Sciatic nerve (tissue), 2 donors: ENCODE measurements around the gene MTX3. TPM values are rescaled to one million over a fixed set of nuclear protein-coding genes. Genes with fewer than 3 reads are reported as not detected.

Source experiments
- ATAC-seq: fragments of 200-7000 bp; cut with Tn5 transposase; one replicate; pipeline ENCODE4 v1.9.1; 2020; ENCODE audit warnings: mild to moderate bottlenecking, moderate library complexity
- DNase-seq: peaks from one replicate; pipeline ENCODE4 v3.0.0-alpha.2; 2020; ENCODE audit warnings: low spot score
- intact Hi-C: fragments of 100-400 bp; cut with DNase I; formaldehyde crosslinking; loops from one replicate; pipeline ENCODE4 v1.14.2; 2022
- total RNA-seq: library from RNA; stranded (reverse); fragmentation: NEBNext Ultra II Directional; extraction: Animal tissue kit (Norgen Biotek cat#: 25700); gene quantifications from one replicate; pipeline ENCODE4 v1.2.1, GENCODE V29; 2021
- donor health status: DM: no; HTN: no; CAD: no.
- donor health status: DM: no; HTN: no; CAD: no.

The MTX3 gene, protein sequence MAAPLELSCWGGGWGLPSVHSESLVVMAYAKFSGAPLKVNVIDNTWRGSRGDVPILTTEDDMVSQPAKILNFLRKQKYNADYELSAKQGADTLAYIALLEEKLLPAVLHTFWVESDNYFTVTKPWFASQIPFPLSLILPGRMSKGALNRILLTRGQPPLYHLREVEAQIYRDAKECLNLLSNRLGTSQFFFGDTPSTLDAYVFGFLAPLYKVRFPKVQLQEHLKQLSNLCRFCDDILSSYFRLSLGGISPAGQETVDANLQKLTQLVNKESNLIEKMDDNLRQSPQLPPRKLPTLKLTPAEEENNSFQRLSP
- 20.7 TPM for total RNA-seq

DNA sequence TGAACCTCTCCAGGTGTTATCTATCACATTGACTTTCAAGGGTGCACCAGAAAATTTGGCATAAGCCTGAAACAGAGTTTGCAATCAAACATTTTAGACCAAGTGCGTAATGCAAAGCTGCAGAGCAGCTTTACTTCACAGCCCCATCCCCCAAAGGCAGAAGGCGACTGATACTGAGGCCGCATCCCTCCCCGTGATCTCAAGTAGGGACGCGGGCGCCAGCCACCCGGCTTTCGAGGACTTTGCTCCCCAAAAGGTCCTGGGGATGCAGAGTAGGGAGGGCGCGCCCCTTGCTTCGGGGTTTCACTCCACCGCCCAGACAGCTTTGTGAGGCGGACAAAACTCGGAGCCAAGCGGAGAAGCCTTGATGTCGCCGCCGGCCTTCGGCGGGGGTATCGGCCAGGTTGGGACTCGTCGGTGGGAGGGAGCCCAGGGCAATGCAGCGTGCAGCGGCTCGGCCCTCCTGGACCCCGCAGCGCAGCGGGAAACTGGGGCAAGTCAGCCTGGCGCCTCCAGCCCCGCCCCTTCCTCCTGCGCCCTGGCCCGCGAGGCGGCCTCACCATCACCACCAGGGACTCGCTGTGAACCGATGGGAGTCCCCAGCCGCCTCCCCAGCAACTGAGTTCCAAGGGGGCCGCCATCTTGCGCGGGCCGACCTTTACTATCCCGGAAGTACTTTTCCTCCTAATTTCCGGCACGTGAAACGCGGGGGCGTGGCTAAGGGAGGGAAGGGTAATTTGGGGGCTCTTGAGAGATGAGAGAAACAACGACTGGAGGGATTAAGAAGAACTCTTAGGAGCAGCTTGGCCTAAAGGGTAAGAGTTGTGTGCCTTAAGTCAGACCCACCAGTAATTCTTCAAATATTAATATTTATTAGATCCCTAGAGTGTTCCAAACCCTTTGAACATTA lies at the start of gene MTX3:
TSS of gene MTX3 (minus strand) at position 665 of the 910 bp plus-strand sequence. CDS start at position 641, 24 bp downstream.
- ATAC-seq (peak; percentile 99), DNase-seq (peak; percentile 92)
- intact Hi-C loops = no loop called here

DNA sequence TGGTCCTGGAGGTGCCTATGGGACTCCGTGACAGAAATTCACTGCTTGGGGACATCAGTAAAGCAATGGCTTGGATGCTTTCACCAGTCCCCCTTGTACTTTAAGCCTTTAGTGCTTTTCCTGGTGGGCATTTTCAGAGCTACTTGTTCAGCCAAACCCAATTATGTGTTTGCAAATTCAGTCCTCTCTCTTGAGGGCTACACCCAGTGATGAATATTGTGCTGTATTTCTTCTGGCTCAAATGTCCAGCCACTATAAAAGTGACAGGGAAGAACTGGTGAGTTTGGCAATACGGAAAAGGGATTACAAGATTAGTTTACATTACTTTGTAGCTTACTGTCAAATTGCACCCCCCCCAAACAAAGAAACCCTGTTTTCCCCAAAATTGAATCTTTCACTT lies 48.6 kb upstream of the MTX3 start:
- DNase-seq (no peak), ATAC-seq (no peak)
- intact Hi-C loops = no loop called here

DNA sequence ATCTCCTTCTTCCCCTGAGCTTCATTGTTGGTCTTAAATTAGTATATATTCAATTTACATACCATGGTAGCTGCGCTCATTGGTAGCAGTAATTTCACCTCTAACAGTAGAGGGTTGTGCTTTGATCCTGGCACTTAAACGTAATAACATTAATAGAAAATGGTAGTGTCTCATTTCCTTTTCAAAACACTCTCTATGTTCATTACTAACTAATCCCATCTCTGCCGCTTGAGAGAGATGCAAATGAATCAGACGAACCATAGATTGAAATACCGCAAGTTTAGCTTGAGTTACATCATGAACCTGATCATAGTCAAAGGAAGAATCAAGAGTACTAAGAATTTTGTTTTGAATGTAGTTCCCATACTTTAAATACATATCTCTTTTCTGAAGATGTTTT lies 46.3 kb upstream of the MTX3 start:
- DNase-seq (no peak), ATAC-seq (no peak)
- intact Hi-C loops = no loop called here

DNA sequence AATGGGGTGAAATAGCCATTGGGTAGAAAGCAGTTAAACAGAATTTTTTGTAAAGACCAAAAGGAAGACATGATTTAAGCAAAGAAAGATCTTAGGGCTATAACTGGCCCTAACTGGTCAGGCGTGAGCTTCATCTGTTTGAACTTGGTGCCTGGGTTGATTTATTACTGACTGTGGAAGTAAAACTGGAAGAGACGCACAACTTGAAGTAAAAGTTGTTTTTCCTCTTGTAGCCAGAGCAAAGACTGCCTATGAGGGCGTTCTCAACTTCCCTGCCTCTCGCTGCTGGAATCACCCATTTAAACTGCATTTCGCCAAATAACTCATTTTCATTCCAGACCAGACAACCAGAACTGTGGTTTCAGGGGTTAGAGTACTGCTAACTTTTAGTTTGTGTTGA lies 45.6 kb upstream of the MTX3 start:
- no peak for DNase-seq
- intact Hi-C loops = no loop called here
- ATAC-seq = peak; percentile 31

DNA sequence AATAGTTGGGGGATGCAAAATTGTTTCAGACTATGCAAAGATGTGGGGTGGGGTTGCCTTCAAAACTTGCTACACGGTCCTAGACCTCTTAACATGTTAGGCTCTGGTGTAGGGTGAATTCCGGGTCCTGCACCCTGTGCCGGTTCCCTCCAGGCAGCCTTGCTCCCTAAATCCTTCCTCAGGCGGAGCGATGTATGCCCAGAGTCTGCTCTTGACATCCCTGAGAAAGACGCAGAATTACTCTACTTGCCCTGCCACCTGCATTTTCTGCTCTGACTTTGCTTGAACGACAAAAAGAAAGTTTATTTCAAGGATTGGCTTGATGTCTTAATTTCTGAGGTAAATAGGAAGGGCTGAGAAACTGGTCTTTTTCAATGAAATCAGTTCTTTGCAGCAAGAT lies 44.8 kb upstream of the MTX3 start:
- no peak for DNase-seq
- intact Hi-C loops = no loop called here
- peak; percentile 44 for ATAC-seq

DNA sequence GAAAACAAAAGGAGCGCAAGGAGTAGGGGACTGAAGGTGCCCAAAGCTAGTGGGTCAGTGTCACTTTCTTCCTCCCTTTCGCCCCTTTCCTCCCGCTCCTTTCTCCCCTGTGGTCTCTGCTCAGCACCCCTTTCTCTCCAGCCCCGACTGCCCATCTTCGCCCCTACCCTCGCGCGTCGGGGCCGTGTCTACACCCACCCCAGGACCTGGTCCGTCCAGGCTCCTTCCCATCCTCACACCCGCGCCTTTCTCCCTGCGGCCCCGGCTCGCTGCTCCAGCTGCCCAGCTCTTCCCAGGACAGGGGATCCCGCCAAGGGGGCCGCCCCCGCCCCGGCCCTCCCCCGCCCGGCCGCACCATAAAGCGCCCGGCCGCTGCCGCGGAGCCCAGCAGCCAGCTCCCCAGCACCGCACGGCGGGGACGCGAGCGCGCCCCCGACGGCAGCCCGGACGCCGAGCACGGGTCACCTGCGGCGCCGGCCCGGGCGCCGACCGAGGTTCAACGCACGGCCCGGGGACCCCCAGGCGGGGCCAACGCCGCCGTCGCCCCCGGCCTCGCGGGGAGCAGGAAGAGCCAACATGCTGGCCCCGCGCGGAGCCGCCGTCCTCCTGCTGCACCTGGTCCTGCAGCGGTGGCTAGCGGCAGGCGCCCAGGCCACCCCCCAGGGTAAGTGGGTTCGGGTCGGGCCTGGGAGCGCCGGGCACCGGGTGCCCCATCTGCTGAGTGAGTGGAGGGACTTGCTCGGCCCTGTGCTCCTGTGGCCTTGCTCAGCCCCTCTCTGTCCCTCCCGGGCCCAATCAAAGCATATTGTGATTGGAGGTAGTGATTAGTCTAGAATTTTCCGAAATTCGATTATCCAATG lies 44.1 kb upstream of the MTX3 start, which contains the start of gene THBS4:
TSS of gene THBS4 (plus strand) at position 387 of the 860 bp plus-strand sequence. CDS start at position 577, 190 bp downstream.
- no peak for DNase-seq
- intact Hi-C loops = no loop called here
- ATAC-seq = peak; percentile 63

DNA sequence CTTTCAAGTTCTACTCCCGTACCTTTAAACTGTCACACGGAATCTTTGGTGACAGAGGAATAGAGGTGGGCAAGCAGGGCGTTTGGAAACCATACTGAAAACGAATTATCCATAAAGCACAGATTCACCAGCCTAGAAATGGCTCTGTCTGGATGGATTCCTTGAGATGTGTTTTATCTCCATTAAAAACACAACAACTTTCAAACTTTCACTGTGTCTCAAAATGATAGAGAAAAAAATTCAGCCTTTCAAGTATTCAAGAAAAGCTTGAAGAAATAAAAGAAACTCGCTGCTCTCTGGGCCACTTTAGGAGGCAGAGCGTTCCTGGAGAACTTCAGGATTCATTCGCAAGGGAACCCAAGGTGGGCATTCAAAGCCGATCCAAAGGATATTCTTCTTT lies 43.5 kb upstream of the MTX3 start:
- DNase-seq = no peak
- no peak for ATAC-seq
- intact Hi-C loops = no loop called here

DNA sequence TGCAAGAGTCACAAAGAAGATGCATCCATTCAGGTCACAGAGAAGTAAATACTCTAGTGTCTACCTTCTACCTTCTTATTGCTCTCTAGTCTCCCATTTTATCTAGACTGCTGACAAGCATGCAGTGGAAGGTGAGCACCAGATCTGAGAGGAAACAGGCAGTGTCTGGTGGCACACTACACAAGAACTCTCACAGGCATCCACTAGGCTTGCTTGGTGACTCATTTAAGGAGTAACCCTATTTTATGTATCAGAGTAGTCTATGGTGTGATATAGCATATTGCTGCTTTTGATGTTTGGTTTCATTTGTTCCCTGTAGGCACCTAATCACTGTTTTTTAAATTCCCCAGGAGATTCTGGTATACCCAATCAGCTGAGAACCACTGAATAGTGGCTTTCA lies 42.5 kb upstream of the MTX3 start:
- DNase-seq (no peak), ATAC-seq (no peak)
- intact Hi-C loops = no loop called here

DNA sequence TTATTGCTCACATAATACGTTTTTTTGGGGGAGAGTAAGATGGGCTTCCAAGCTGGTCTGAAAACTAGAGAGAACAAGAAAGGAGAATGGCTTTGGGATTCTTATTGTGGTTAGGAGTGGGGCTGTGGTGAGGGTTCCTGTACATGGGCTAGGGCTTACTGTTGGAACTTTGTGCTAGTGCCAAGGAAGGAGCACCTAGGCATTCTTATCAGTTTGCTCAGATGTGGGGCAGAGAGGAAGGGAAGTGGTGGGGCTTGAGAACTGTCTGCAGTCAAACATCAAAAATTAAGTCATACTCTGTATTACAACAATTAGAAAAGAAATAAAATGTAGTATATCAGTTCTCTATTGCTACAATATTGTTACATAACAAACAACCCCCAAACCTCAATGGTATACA lies 40.0 kb upstream of the MTX3 start:
- intact Hi-C loops = no loop called here
- no peak for DNase-seq
- no peak for ATAC-seq

DNA sequence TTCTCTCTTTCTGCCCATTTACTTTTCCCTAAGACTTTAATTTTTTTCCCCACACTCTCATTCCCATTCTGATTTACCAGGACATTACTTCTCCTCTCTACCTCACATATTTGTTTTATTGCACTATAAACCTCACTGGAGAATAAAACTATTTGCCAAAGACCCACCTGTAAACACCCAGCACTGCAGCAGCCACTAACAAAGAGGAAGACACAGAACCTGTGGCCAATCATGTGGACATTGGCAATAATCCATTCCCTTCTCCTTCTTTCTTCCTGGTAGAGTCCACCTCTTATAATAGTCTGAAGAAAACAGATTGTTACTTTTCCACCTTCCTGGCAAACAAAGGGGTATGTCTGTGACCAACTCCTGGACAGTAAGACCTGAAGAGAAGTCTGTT lies 35.8 kb upstream of the MTX3 start:
- intact Hi-C loops = no loop called here
- no peak for ATAC-seq

DNA sequence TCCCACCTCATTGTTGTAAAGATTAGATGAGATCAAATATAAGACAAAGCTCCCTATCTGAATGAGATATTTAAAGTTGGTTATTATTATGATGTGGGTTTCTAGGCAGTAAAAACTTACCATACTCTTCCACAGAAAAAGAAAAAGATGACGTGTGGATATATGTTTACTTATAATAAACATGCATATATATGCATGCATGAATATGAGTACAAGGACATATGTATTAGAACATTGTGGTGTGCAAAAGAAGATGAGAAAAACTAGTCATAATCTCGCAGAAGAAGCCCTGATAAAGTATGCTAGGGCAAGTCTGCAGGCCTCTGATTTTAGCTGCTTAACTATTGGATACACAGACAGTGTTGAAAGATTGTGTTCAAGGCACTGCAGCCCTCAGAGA lies 34.0 kb upstream of the MTX3 start:
- no peak for ATAC-seq
- intact Hi-C loops = no loop called here

More for the DNA sequence above, 35.8 kb upstream of the MTX3 start:
- DNase-seq = no peak

DNA sequence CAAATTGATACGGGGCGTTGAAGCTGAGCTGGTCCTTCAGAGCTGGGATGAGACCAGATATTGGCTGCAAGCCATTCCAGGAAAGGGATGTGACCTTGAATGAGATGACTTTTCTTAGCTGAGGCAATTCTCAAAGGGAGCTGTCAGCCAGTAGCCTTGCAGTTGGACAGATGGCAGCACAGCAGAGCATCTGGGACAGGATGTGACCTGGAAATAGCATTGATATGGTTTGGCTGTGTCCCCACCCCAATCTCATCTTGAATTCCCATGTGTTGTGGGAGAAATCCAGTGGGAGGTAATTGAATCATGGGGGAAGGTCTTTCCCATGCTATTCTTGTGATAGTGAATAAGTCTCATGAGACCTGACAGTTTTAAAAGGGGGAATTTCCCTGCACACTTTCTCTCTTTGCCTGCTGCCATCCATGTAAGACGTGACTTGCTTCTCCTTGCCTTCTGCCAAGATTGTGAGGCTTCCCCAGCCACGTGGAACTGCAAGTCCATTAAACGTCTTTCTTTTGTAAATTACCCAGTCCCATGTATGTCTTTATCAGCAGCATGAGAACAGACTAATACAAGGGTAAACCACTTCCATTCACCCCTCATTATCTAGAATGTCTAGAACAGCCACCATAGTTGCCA lies 19.8 kb upstream of the MTX3 start:
- DNase-seq (no peak), ATAC-seq (no peak)
- intact Hi-C loops = no loop called here

More for the DNA sequence above, 34.0 kb upstream of the MTX3 start:
- DNase-seq = no peak

DNA sequence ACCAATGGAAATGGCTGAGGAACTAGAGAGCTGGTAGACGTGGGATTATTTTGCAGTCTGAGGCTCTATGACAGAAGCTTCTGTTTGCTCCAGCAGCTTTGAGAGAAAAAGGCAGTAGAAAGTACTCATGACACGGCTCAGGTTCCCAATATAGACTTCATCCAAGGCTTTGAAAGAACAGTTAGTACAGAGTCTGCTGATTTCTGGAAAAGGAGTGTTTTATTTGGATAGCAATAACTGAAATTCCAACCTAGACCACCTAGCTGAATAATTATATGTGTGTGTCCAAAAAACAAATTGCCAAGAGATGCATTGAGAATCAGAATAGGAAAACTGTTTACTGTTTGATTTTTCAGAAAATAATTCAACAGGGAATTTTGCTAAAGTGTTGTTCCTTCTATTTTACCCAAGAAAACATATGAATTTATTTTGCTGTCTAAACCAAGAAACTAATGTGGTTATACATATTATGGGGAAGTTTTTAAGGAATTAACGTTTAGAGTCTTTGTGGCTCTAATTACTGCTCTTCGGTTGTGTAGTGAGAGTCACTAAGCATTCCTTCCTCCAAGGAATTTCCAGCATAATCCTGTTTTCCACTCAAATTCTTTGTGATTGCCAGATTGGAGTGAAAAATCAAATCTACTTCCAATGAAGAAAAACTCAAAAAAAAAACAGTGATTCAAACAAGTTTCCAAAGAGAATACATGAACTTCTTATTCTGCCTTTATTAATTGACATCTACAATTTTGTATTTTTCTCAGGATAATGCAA lies 18.1 kb upstream of the MTX3 start:
- intact Hi-C loops = no loop called here
- DNase-seq = no peak
- ATAC-seq = peak; percentile 88

DNA sequence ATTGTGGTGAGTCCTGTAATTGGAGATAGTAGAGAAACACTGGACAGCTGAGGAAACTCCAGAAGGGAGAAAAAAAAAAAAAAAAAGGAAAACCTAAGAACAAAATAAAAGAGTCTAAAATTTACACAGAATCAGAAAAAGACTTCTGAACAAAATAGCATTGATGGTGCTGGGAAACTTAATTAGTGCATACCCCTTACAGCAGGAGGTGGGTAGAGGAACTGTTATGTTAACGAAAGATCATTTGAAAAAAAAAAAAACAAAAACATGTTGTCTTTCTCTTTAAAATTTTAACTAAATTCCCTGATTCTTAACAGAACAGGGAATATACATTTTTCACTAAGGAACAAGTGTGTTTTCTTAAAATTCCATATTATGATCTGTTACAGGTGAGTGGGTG lies 11.6 kb upstream of the MTX3 start:
- intact Hi-C loops = no loop called here
- DNase-seq (no peak), ATAC-seq (no peak)

DNA sequence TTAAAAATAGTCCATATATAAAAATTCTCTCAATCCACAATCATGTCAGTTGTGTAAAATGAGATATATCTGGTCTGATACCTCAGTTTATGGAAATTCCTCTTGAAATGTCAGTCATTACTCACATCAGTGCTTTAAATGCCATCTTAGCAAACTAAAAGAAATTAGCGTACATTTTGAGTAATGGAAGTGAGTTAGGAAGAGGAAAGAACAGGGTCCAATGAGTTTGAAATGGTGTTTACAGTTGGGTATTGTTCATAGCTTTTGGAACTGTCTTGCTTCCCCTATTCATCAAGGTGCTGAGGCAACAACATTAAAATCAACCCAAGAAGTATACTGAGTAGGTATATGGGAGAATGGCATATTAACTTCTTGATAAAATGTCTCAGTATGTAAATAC lies 8.7 kb upstream of the MTX3 start:
- intact Hi-C loops = no loop called here
- no peak for ATAC-seq
- DNase-seq = no peak

DNA sequence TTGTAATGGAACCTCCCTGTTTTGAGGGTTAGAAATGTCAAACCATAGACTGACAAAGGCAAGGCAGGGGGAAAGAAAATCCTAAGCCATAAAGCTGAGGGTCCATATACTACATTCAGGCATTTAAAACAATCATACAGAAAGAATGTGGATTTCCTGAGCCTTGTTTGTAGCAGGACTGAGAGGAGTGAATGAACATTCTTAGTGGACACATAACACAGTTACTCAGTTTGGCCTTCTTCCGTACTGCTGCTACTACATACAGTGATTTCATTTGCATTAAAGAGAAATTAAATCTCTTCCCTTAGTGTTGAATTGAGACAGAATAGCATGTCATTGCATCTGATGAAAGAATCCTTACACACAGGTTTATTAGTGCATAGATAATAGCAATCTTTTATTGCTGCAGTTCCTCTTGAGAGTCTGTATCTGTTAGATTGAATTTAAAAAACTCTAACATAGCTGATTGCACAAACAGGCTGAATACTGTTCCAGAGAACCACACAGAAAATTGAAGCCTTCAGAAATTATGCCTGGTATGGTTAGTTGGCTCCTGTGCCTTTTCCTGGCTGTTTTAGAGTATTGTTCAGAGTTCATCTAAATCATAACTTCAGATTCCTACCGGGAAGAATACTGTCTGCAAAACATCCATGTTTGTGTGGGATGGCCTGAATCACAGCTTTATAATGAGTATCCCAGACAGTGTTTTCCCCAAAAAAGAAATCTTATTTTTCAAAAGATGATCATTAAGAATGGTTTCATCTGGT lies 2.0 kb upstream of the MTX3 start:
- DNase-seq = no peak
- ATAC-seq = no peak
- intact Hi-C loops = no loop called here

DNA sequence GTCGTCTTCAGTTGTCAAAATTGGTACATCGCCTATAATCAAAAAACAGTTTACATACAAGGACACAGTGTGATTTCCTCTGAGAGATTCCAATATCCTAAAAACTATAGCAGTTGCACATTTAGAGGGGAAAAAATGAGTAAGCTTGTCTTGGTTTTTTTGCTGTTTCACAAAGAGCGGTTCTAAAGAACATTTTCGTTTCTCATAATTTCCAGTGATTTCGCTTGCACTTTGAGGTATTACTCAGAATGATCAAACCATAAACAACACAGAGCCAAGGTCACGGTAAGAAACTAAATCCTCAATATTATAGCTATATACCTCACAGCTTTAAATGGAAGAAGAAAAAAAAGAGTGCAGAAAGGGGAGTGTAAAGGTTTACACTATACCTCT lies 861 bp downstream of the MTX3 start:
- no peak for ATAC-seq
- no peak for DNase-seq
- intact Hi-C loops = no loop called here
